Activated CD4-positive, alpha-beta memory T cell treated with anti-CD3 and anti-CD28 coated beads for 36 hours (primary cell): ENCODE results near the gene NUTM2B. TPM values are rescaled to one million over a fixed set of nuclear protein-coding genes. Genes with fewer than 3 reads are reported as not detected.
"Not testable (repeated sequence)": the region's sequence is repeated elsewhere in the genome, so short reads cannot be mapped to it uniquely, and the experiment has no call there.

Experiments
- CTCF ChIA-PET: fragments of 350-600 bp; sonication (Branson Sonifier 250); formaldehyde crosslinking; loops from one replicate; lab custom pipeline; 2021; ENCODE audit warnings: antibody characterized with exemption, inconsistent platforms; lab: Charles Lee
- POLR2A ChIA-PET: fragments of 350-600 bp; sonication (Branson Sonifier 250); formaldehyde crosslinking; loops from one replicate; lab custom pipeline; 2021; ENCODE audit warnings: antibody characterized with exemption; lab: Charles Lee
- DNase-seq: peaks from one replicate; pipeline ENCODE4 v3.0.0-alpha.2; 2020
- H3K27ac Mint-ChIP-seq: one replicate; pipeline ENCODE4 v1.8.0; 2021; ENCODE audit warnings: mixed read lengths
- H3K27me3 Mint-ChIP-seq: one replicate; pipeline ENCODE4 v1.8.0; 2021; ENCODE audit warnings: mixed read lengths
- H3K36me3 Mint-ChIP-seq: one replicate; pipeline ENCODE4 v1.8.0; 2021; ENCODE audit warnings: mixed read lengths
- H3K4me1 Mint-ChIP-seq: one replicate; pipeline ENCODE4 v1.8.0; 2021; ENCODE audit warnings: low read depth, mixed read lengths
- H3K4me3 Mint-ChIP-seq: one replicate; pipeline ENCODE4 v1.8.0; 2021; ENCODE audit warnings: mild to moderate bottlenecking, mixed read lengths
- H3K9me3 Mint-ChIP-seq: one replicate; pipeline ENCODE4 v1.8.0; 2021; ENCODE audit warnings: mixed read lengths
- intact Hi-C: fragments of 100-400 bp; cut with micrococcal nuclease; formaldehyde crosslinking; loops from one replicate; pipeline ENCODE4 v1.15.1; 2023
- total RNA-seq, 2 experiments: library from RNA; stranded (reverse); gene quantifications; one replicate each; pipeline ENCODE4 v1.2.3, GENCODE V29; 2021

The NUTM2B gene
- total RNA-seq, 2 experiments from 2014 or later: 0.45 to 0.56 TPM

GRCh38 chr10:79696596-79696995 is 6.4 kb upstream of the NUTM2B start:
- H3K9me3 Mint-ChIP-seq, H3K4me3 Mint-ChIP-seq, H3K4me1 Mint-ChIP-seq, CTCF ChIA-PET, H3K36me3 Mint-ChIP-seq, H3K27ac Mint-ChIP-seq, intact Hi-C loops, H3K27me3 Mint-ChIP-seq, POLR2A ChIA-PET, DNase-seq: not testable (repeated sequence)

GRCh38 chr10:79697141-79697540 is 5.9 kb upstream of the NUTM2B start:
- not testable (repeated sequence) for H3K4me3 Mint-ChIP-seq, H3K4me1 Mint-ChIP-seq, DNase-seq

GRCh38 chr10:79700381-79700944 is 2.6 kb upstream of the NUTM2B start:
- H3K4me1 Mint-ChIP-seq, H3K4me3 Mint-ChIP-seq, intact Hi-C loops, DNase-seq, CTCF ChIA-PET, H3K27me3 Mint-ChIP-seq, H3K9me3 Mint-ChIP-seq, POLR2A ChIA-PET, H3K36me3 Mint-ChIP-seq, H3K27ac Mint-ChIP-seq: not testable (repeated sequence)

More at GRCh38 chr10:79697141-79697540, 5.9 kb upstream of the NUTM2B start:
- H3K9me3 Mint-ChIP-seq, CTCF ChIA-PET, H3K27me3 Mint-ChIP-seq, POLR2A ChIA-PET, H3K36me3 Mint-ChIP-seq, intact Hi-C loops, H3K27ac Mint-ChIP-seq: not testable (repeated sequence)

DNA sequence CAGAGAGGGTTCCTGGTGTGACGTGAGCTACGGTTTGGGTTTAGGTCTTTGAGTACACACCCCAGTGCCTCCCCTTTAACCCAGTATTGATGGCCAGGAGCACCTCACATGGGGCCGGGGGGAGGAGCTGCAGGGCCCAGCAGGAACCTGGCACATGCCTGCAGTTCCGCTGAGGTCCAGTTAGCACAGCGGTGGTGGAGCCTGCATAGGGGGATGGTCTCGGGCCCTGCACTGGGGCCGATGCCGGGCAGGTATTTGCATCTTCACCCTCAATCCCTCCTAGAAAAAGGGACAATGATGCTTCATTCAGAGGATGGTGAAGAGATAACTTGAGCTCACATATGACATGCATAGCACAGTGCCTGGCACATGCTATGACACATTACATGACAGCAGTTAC is 4.0 kb downstream of the NUTM2B start:
- H3K27ac Mint-ChIP-seq, H3K27me3 Mint-ChIP-seq, H3K9me3 Mint-ChIP-seq, H3K36me3 Mint-ChIP-seq, H3K4me1 Mint-ChIP-seq, intact Hi-C loops, H3K4me3 Mint-ChIP-seq, POLR2A ChIA-PET, DNase-seq, CTCF ChIA-PET: not testable (repeated sequence)

- CTCF ChIA-PET, H3K27ac Mint-ChIP-seq: not testable (repeated sequence)
Measured at GRCh38 chr10:79714976-79715375, 11.9 kb downstream of the NUTM2B start.

DNA sequence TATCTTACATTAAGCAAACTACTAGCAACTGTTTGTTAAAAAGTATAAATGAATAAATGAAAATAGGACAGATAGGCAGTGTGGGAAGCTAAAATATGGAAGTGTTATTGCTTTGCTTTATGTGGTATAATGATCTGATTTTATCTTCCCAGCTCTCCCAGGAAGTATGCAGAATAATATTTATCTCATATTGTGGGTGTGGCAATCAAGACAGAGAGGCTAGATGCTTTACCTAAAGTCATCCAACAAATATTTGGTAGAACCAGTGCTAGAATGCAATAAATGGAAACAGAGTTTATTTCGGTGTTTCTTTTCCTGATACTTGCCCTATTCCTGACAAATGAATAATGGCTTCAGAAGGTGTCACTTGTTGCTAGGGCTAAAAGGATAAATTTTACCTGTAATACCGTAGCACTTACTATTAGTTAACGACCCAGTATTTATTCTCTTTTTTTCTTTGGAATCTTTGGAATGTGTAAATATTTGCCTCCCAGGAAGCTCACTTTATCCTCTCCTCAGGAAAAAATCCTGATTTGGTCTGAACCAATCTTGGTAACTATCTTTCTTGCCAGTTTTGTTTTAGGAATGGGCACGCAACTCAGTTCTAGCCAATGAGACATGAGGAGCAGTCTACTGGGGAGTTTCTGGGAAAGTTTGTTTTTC is 14.0 kb downstream of the NUTM2B start:
- CTCF ChIA-PET: not testable (repeated sequence)

More at GRCh38 chr10:79714976-79715375, 11.9 kb downstream of the NUTM2B start:
- H3K4me1 Mint-ChIP-seq, H3K9me3 Mint-ChIP-seq, H3K36me3 Mint-ChIP-seq, H3K27me3 Mint-ChIP-seq, H3K4me3 Mint-ChIP-seq, POLR2A ChIA-PET, intact Hi-C loops, DNase-seq: not testable (repeated sequence)

GRCh38 chr10:79720000-79720399 is 17.0 kb downstream of the NUTM2B start:
- not testable (repeated sequence) for H3K27me3 Mint-ChIP-seq

More for the DNA sequence above, 14.0 kb downstream of the NUTM2B start:
- H3K4me3 Mint-ChIP-seq, H3K27ac Mint-ChIP-seq, POLR2A ChIA-PET, H3K36me3 Mint-ChIP-seq, H3K27me3 Mint-ChIP-seq, H3K4me1 Mint-ChIP-seq, H3K9me3 Mint-ChIP-seq, DNase-seq, intact Hi-C loops: not testable (repeated sequence)

GRCh38 chr10:79726620-79727019 is 23.6 kb downstream of the NUTM2B start:
- H3K27ac Mint-ChIP-seq, H3K36me3 Mint-ChIP-seq, POLR2A ChIA-PET, DNase-seq, H3K9me3 Mint-ChIP-seq, H3K4me1 Mint-ChIP-seq, H3K27me3 Mint-ChIP-seq, CTCF ChIA-PET, H3K4me3 Mint-ChIP-seq, intact Hi-C loops: not testable (repeated sequence)

More at GRCh38 chr10:79720000-79720399, 17.0 kb downstream of the NUTM2B start:
- H3K4me3 Mint-ChIP-seq, H3K4me1 Mint-ChIP-seq, CTCF ChIA-PET, H3K36me3 Mint-ChIP-seq, POLR2A ChIA-PET, H3K27ac Mint-ChIP-seq, intact Hi-C loops, DNase-seq, H3K9me3 Mint-ChIP-seq: not testable (repeated sequence)

DNA sequence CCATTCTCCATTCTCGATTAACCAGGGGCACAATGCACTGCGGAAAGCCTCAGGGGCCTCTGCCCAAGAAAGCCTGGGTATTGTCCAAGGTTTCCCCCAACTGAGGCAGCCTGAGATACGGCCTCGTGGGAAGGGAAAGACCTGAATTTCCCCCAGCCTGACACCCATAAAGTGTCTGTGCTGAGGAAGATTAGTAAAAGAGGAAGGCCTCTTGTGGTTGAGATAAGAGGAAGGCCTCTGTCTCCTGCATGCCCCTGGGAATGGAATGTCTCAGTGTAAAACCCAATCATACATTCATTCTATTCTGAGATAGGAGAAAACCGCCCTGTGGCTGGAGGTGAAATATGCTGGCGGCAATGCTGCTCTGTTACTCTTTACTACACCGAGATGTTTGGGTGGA is 41.8 kb downstream of the NUTM2B start:
- H3K36me3 Mint-ChIP-seq, H3K27ac Mint-ChIP-seq, CTCF ChIA-PET, H3K9me3 Mint-ChIP-seq, H3K4me1 Mint-ChIP-seq, intact Hi-C loops, POLR2A ChIA-PET, H3K27me3 Mint-ChIP-seq, DNase-seq, H3K4me3 Mint-ChIP-seq: not testable (repeated sequence)

GRCh38 chr10:79748510-79748909 is 45.5 kb downstream of the NUTM2B start:
- POLR2A ChIA-PET, H3K27ac Mint-ChIP-seq, CTCF ChIA-PET, intact Hi-C loops, H3K27me3 Mint-ChIP-seq, H3K4me3 Mint-ChIP-seq, DNase-seq, H3K9me3 Mint-ChIP-seq: not testable (repeated sequence)
- Mint-ChIP-seq H3K36me3 (peaks cover 13% of the 10 kb centered on the region), H3K4me1 (peaks cover 11% of the 10 kb centered on the region)

GRCh38 chr10:79753601-79754000 is 50.6 kb downstream of the NUTM2B start:
- H3K36me3 Mint-ChIP-seq, H3K4me3 Mint-ChIP-seq, H3K27me3 Mint-ChIP-seq, POLR2A ChIA-PET, CTCF ChIA-PET, DNase-seq, H3K27ac Mint-ChIP-seq, H3K9me3 Mint-ChIP-seq, intact Hi-C loops: not testable (repeated sequence)
- peaks cover 12% of the 10 kb centered on the region for H3K4me1 Mint-ChIP-seq

GRCh38 chr10:79758297-79758993 is 55.4 kb downstream of the NUTM2B start:
- POLR2A ChIA-PET, H3K27me3 Mint-ChIP-seq, H3K9me3 Mint-ChIP-seq, H3K27ac Mint-ChIP-seq, CTCF ChIA-PET, intact Hi-C loops, H3K4me1 Mint-ChIP-seq, H3K4me3 Mint-ChIP-seq: not testable (repeated sequence)
- peaks cover 18% of the 10 kb centered on the region for H3K36me3 Mint-ChIP-seq
- peak; percentile 12 for DNase-seq
